GM18909 (cell line): ENCODE results near the gene CDH24.

ENCODE experiments used
- ATAC-seq: cut with Tn5 transposase; IDR thresholded peaks from one replicate; pipeline ENCODE4 v1.9.1; 2021; ENCODE audit warnings: mild to moderate bottlenecking; ENCODE audit not compliant: unreplicated experiment, poor library complexity

CDH24 gene

GRCh38 chr14:23047751-23048693 is 9.3 kb downstream of the CDH24 start:
- no peak for ATAC-seq

GRCh38 chr14:23047034-23047634 is 10.2 kb downstream of the CDH24 start:
- ATAC-seq, result no peak

- no peak for ATAC-seq
Observed at GRCh38 chr14:23045419-23046357, 11.6 kb downstream of the CDH24 start.

- ATAC-seq, result no peak
Observed at GRCh38 chr14:23044840-23045239, 12.5 kb downstream of the CDH24 start.

- ATAC-seq, result no peak
Observed at GRCh38 chr14:23043754-23044153, 13.6 kb downstream of the CDH24 start.

- ATAC-seq, result no peak
Observed at GRCh38 chr14:23043145-23043544, 14.2 kb downstream of the CDH24 start.

GRCh38 chr14:23042162-23042965 is 15.0 kb downstream of the CDH24 start, which contains the start of gene PSMB11:
Gene PSMB11, plus strand, starts transcription at chr14:23042212. Its CDS starts 14 bp downstream, at chr14:23042226.
- no peak for ATAC-seq

- no peak for ATAC-seq
Observed at GRCh38 chr14:23041729-23042128, 15.6 kb downstream of the CDH24 start.

- ATAC-seq, result no peak
Observed at GRCh38 chr14:23040100-23040499, 17.2 kb downstream of the CDH24 start.

GRCh38 chr14:23035303-23036144 is 21.8 kb downstream of the CDH24 start:
- no peak for ATAC-seq

- ATAC-seq, result peak; percentile 94
Observed at GRCh38 chr14:23034498-23035302, 22.6 kb downstream of the CDH24 start, which contains the start of gene PSMB5. Gene PSMB5, minus strand, starts transcription at chr14:23034900. Its CDS starts 19 bp downstream, at chr14:23034881.

- no peak for ATAC-seq
Observed at GRCh38 chr14:23033801-23034497, 23.4 kb downstream of the CDH24 start.

GRCh38 chr14:23033251-23033727 is 24.0 kb downstream of the CDH24 start:
- no peak for ATAC-seq

GRCh38 chr14:23030936-23031335 is 26.4 kb downstream of the CDH24 start:
- ATAC-seq, result no peak

- ATAC-seq, result no peak
Observed at GRCh38 chr14:23028799-23029198, 28.5 kb downstream of the CDH24 start.

GRCh38 chr14:23025151-23025814 is 32.0 kb downstream of the CDH24 start:
- ATAC-seq, result no peak
